Left cardiac atrium (tissue), 4 donors: ENCODE measurements around the gene ABCA5. TPM values are rescaled to one million over a fixed set of nuclear protein-coding genes. Genes with fewer than 3 reads are reported as not detected.
"Not testable (repeated sequence)": the region's sequence is repeated elsewhere in the genome, so short reads cannot be mapped to it uniquely, and the experiment has no call there.

Source experiments
- ATAC-seq, 2 donors: fragments of 200-7000 bp; cut with Tn5 transposase; one replicate each; pipeline ENCODE4 v1.9.1; 2020; ENCODE audit warnings: mild to moderate bottlenecking in 2 of 2, moderate library complexity in 2 of 2
- DNase-seq: peaks from one replicate; pipeline ENCODE4 v3.0.0-alpha.2; 2020
- intact Hi-C, 2 donors: fragments of 100-400 bp; cut with DNase I; formaldehyde crosslinking; loops; one replicate each; pipeline versions ENCODE4 v1.14.1 to v1.15.1; 2022 to 2023
- total RNA-seq, 2 donors: library from RNA; stranded (reverse); fragmentation: NEBNext Ultra II Directional; extraction: Animal tissue kit (Norgen Biotek cat#: 25700); gene quantifications; one replicate each; pipeline ENCODE4 v1.2.1, GENCODE V29; 2021
- donor health status: DM: no; HTN: yes; CAD: no.
- donor health status: DM: no; HTN: yes; CAD: no; lungs with severe emphysema.
- donor health status: DM: yes; HTN: yes; CAD: no.
- donor health status: Dilated cardiomyopathy.

The ABCA5 gene
- total RNA-seq, 2 donors from 2014 or later, result 17.8 to 20.7 TPM

DNA sequence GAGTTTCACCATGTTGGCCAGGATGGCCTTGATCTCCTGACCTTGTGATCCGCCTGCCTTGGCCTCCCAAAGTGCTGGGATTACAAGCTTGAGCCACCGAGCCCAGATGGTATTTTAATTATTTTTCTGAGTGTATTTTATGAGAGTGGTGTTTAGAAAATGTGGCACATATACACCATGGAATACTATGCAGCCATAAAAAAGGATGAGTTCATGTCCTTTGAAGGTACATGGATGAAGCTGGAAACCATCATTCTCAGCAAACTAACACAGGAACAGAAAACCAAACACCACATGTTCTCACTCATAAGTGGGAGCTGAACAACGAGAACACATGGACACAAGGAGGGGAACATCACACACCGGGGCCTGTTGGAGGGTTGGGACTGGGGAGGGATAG lies 50.7 kb downstream of the ABCA5 start:
- intact Hi-C loops, ATAC-seq, DNase-seq: not testable (repeated sequence)

DNA sequence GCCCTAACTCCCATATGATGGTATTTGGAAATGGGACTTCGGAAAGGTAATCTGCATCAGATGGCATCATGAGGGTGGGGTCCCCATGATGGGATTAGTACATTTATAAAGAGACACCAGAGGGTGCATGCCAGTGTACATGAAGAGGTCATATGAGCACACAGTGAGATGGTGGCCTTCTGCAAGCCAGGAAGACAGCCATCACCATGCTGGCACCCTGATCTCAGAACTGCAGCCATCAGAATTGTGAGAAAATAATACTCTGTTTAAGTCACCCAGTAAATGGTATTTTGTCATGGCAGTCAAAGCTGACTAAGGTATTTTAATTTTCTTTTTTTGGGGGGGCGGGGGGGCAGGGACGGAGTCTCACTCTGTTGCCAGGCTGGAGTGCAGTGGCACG lies 51.2 kb downstream of the ABCA5 start:
- intact Hi-C loops, result no loop called here
- DNase-seq (no peak), ATAC-seq (no peak)

GRCh38 chr17:69271023-69271422 lies 55.9 kb downstream of the ABCA5 start:
- no peak for ATAC-seq
- intact Hi-C loops, result no loop called here

DNA sequence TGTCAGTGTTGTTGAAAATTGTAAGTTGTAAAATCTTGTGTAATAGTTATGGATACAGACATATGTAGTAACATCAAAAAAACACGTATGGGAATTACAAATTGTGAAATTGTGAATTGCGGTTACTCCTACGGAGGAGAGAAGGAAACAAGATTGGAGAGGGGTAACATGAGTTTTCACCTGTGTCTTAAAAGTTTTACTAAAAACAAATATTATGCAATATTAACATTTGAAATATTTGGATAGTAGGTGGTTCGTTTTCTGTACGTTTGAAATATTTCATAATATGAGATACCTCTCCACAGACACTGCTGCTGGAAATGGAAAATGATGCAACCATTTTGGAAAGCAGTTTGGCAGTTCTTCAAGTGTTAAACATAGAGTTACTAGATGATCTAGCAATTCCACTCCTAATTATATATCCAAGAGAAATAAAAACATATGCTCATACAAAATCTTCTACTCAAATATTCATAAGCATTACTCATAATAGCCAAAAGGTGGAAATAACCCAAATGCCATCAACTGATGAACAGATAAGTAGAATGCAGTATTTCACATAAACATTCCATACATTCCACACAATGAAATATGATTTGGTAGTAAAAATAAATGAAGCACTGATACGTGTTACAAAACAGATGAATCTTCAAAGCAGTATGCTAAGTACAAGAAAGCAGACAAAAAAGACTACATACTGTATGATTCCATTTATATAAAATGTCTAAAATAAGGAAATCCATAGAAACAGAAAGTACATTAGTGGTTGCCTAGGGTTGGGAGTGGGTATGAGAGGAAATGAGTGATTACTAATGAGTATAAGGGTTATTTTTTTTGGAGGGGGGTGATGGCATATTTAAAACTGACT lies 57.6 kb downstream of the ABCA5 start:
- intact Hi-C loops, result no loop called here
- DNase-seq (no peak), ATAC-seq (peak in 1 of 2 donors; percentile 78)

More at GRCh38 chr17:69271023-69271422, 55.9 kb downstream of the ABCA5 start:
- no peak for DNase-seq

DNA sequence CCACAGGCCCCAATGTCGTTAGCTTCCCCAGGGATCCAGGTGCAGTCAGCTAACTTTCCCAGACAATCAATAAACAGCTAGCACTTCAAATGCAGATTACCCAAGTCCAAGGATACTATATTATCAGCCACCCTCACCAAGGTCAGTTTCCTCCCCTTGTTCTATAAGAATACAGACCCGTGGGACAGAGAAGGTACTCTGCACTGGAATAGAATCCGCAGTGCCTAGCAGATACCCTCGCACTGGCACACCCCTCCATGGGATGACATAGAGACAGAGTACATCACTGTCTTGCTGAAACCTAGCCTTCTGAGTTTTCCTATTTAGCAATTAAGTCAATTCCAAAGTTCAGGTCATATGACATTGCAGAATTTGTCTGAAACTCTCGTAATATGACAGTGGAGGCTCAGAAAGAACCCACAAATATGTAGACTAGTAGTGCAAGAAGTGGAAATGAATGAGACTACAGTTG lies 58.4 kb downstream of the ABCA5 start:
- no peak for DNase-seq
- no peak for ATAC-seq
- intact Hi-C loops, result no loop called here

DNA sequence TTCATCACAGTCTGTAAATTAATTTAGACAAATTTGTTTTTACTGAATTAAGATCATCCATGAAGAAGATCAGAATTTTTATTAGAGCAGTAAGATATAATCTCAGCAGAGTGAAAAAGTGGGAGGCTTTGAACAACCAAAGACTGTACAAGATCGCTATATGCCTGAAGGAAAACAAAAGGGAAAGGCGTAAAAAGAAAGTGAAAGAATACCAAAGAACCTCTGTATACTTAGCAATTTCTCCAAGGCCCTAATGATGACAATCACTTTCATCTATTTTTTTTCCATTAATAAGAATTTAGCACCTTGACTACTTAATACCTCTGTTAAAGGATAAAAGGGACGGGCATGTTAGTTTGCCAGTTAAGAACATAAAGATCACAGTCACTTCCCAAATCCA lies 59.7 kb downstream of the ABCA5 start:
- DNase-seq (no peak), ATAC-seq (no peak)
- intact Hi-C loops, result no loop called here

DNA sequence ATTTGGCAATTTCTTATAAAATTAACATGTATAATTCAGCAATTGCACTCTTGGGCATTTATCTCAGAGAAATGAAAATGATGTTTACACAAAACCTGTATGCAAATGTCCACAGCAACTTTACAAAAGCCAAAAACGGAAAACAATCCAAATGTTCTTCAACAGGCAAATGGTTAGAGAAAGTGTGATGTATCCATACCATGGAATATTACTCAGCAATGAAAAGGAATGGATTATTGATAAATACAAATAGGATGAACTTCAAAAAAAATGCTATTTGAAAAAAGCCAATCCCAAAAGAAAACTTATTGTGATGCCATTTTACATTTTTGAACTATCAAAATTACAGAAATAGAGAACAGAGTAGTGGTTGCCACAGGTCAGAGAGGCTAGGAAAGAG lies 61.1 kb downstream of the ABCA5 start:
- no peak for ATAC-seq
- DNase-seq, result no peak
- intact Hi-C loops, result no loop called here

- intact Hi-C loops, result no loop called here
- ATAC-seq, result no peak
- DNase-seq, result no peak
Observed at GRCh38 chr17:69254187-69254586, 72.7 kb downstream of the ABCA5 start.

- ATAC-seq, result no peak
- intact Hi-C loops, result no loop called here
- DNase-seq, result no peak
Observed at GRCh38 chr17:69250641-69251040, 76.3 kb downstream of the ABCA5 start.

- ATAC-seq (peak in 1 of 2 donors; percentile 43), DNase-seq (no peak)
- intact Hi-C loops, result no loop called here
Observed at GRCh38 chr17:69246726-69247375, 80.1 kb downstream of the ABCA5 start.

DNA sequence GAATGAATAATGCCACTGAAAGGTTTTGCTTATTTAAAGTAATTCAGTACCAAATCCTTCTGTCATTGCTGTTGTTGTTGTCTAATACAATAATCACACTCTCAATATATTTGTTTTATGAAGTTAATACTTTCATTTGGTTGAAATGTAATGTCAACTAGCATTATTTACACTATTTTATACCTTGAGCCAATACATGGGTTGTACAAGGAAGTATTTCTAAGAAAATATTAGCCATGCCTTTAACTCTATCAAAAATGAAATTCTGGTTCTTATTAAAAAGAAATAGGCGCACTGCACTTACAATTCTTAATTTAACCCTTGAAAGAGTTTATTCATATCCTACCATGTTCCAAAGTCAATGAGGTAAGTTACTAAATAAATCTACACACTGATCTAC lies 80.7 kb downstream of the ABCA5 start:
- intact Hi-C loops, result no loop called here
- no peak for DNase-seq
- no peak for ATAC-seq

DNA sequence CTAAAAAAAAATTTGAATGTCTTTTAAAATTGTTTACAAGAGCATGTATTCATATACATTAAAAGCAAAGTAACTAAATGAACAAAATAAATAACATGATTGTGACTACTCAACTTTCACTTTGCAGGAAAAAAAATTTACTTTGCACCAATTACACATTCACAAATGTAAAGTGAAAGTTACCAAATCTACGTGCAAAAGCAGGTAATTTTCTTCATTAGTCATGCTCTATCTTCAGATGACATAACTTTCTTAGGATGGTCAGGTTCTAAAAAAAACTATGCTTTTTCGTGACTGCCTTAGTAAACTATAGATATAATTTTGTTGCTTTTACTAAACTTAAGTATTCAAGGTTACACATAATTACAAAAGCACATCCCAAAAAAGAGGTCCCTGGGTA lies 81.3 kb downstream of the ABCA5 start:
- intact Hi-C loops, result no loop called here
- no peak for DNase-seq
- ATAC-seq, result no peak

GRCh38 chr17:69239611-69240600 lies 87.0 kb downstream of the ABCA5 start:
- DNase-seq (no peak), ATAC-seq (no peak)
- intact Hi-C loops, result loop anchor here (5.0 kb wide), 1 partner anchor 463 kb away; no protein-coding TSS in a partner anchor

GRCh38 chr17:69236946-69237345 lies 90.0 kb downstream of the ABCA5 start:
- no peak for ATAC-seq
- DNase-seq, result no peak
- intact Hi-C loops, result loop anchor here in 1 of 2 donors (5.0 kb wide), 1 partner anchor 460 kb away; no protein-coding TSS in a partner anchor

DNA sequence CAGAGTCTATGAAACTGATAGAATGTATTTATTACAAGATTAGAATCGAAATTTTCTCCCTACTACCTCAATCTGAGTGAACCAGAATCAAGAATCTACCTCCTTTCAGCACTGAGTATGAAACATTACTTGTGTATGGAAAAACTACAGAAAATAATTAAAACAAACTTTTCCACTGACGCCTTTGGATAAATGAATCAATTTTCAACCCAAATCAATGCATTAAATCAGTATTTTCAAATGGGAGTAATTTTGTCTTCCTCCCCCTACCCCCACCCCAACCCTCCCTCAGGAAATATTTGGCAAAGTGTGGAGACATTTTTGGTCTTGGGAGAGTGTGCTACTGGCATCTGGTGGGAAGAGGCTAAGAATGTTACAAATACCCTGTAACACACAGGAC lies 90.5 kb downstream of the ABCA5 start:
- DNase-seq, result no peak
- intact Hi-C loops, result loop anchor here in 1 of 2 donors (5.0 kb wide), 1 partner anchor 459 kb away; no protein-coding TSS in a partner anchor
- no peak for ATAC-seq

DNA sequence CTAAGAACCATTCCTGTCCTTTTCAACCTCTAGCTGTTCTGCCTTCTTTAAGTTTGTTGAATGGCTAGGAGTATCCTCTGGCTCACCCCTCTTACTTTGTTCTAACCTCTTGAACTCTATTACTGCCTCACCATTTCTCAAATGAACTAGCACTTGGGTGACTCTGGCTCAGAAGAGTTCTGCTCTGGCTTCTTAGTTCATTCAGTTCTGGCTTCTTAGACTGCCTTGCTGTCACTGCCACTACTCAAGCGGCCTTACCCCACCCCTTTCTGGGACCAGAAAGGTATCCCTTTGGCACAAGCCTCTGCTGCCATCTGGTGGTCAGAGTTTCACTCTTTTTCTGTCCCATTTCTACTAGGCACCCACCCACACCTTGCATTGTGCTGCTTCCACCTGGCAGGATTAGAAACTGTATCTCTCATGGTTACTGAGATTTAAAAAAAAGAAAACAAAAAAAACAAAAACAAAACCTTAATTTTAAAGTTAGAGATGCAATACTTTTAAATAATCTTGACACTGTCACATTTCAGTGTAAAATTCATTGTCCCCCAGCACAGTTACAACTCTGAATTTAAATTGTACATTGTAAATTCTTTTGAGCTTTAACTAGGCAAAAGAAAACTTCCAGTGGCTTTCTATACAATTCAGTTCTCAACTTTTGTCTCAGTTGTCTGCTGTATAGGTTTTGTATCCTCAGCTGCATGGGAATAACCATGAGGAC lies 91.4 kb downstream of the ABCA5 start:
- peak; percentile 84 for DNase-seq
- intact Hi-C loops, result loop anchor here in 1 of 2 donors (5.0 kb wide), 1 partner anchor 458 kb away; no protein-coding TSS in a partner anchor
- ATAC-seq, result peak; percentile 92 to 94

GRCh38 chr17:69232650-69233049 lies 94.3 kb downstream of the ABCA5 start:
- intact Hi-C loops, result no loop called here
- ATAC-seq, result no peak

DNA sequence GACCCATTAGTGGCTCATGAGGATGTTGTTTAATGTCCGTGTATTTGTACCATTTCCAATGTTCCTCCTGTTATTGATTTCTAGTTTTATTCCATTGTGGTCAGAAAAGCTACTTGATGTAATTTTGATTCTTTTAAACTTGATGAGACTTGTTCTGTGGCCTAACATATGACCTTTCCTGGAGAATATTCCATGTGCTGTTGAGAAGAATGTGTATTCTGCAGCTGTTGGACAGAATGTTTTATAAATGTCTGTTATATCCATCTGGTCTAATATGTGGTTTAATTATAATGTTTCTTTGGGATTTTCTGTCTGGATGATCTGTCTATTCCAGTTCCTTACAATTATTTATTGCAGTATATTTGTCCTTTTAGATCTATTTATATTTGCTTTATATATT lies 95.4 kb downstream of the ABCA5 start:
- DNase-seq (no peak), ATAC-seq (no peak)
- intact Hi-C loops, result no loop called here

More at GRCh38 chr17:69232650-69233049, 94.3 kb downstream of the ABCA5 start:
- DNase-seq, result no peak
